WERI-Rb-1 (cell line): ENCODE data around the gene INPP1.
"Not testable (repeated sequence)": the region's sequence is repeated elsewhere in the genome, so short reads cannot be mapped to it uniquely, and the experiment has no call there.

Experiments
- DNase-seq: peaks from one replicate; pipeline ENCODE4 v3.0.0-alpha.2; 2020
- H3K27ac ChIP-seq: fragments of 250-450 bp; sonication (Bioruptor Pico); 2 replicates; pipeline ENCODE4 v1.5.1; 2020; ENCODE audit warnings: mild to moderate bottlenecking, moderate library complexity
- H3K27me3 ChIP-seq: fragments of 250-450 bp; sonication (Bioruptor Pico); 2 replicates; pipeline ENCODE4 v1.5.1; 2021; ENCODE audit warnings: mild to moderate bottlenecking, low read depth, moderate library complexity; ENCODE audit not compliant: insufficient read depth, severe bottlenecking
- H3K36me3 ChIP-seq: fragments of 250-450 bp; sonication (Bioruptor Pico); 2 replicates; pipeline ENCODE4 v1.5.1; 2020; ENCODE audit warnings: mild to moderate bottlenecking, moderate library complexity
- H3K4me3 ChIP-seq: 2 replicates; pipeline ENCODE4 v1.5.1; 2011; ENCODE audit warnings: low read depth, mild to moderate bottlenecking, control low read depth, low read length
- H3K9me3 ChIP-seq: fragments of 250-450 bp; sonication (Bioruptor Pico); 2 replicates; pipeline ENCODE4 v1.5.1; 2021; ENCODE audit warnings: mild to moderate bottlenecking, moderate library complexity; ENCODE audit not compliant: severe bottlenecking
- TF ChIP-seq, protein P1 (sequence below): IDR thresholded peaks from 2 replicates; pipeline ENCODE4 v1.5.1; 2011; ENCODE audit warnings: low read depth, mild to moderate bottlenecking, control low read depth, inconsistent platforms, low read length

The INPP1 gene, protein sequence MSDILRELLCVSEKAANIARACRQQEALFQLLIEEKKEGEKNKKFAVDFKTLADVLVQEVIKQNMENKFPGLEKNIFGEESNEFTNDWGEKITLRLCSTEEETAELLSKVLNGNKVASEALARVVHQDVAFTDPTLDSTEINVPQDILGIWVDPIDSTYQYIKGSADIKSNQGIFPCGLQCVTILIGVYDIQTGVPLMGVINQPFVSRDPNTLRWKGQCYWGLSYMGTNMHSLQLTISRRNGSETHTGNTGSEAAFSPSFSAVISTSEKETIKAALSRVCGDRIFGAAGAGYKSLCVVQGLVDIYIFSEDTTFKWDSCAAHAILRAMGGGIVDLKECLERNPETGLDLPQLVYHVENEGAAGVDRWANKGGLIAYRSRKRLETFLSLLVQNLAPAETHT

DNA sequence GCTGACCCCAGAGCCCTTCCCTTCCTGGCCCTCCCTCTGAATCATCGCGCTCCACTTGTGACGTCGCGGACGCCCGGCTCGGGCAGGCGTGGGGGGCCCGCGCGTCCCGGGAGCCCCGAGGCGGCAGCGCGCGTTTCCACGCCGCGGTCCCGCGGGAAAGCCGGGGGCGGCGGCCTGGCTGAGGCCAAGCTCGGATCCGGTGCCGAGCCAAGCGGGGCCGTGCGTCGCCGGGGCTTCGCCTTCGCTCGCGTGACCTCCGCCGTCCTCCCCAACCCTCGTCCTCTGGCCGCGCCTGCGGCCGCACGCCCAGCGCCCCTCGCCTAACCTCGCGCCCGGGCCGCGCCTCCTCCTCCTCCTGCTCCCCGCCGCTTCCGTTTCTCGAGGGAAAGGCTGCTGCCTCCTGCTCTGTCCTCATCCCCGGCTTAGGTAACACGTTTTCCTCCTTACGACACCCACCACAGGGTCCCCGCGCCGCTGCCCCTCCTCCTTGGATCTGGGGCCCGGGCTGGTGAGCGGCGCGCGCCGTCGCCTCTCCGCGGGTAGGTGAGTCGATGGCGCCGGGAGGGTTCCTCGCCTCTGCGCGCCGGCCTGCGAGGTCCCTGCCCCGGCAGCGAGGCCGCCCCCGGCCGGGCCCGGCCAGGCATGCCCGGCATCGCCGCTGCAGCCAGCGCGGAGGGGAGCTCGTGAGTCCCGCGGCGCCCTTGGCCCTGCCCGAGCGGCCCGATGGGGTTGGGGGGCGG, at the start of gene INPP1:
TSS of gene INPP1 (plus strand) at position 54 of the 740 bp plus-strand sequence. CDS start 16,514 bp downstream, outside the sequence.
- peak; percentile 31 for DNase-seq
- peak within 1 kb of the TSS; percentile 53 for H3K4me3 ChIP-seq
- TF ChIP-seq, protein P1, sequence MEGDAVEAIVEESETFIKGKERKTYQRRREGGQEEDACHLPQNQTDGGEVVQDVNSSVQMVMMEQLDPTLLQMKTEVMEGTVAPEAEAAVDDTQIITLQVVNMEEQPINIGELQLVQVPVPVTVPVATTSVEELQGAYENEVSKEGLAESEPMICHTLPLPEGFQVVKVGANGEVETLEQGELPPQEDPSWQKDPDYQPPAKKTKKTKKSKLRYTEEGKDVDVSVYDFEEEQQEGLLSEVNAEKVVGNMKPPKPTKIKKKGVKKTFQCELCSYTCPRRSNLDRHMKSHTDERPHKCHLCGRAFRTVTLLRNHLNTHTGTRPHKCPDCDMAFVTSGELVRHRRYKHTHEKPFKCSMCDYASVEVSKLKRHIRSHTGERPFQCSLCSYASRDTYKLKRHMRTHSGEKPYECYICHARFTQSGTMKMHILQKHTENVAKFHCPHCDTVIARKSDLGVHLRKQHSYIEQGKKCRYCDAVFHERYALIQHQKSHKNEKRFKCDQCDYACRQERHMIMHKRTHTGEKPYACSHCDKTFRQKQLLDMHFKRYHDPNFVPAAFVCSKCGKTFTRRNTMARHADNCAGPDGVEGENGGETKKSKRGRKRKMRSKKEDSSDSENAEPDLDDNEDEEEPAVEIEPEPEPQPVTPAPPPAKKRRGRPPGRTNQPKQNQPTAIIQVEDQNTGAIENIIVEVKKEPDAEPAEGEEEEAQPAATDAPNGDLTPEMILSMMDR: no peak

DNA sequence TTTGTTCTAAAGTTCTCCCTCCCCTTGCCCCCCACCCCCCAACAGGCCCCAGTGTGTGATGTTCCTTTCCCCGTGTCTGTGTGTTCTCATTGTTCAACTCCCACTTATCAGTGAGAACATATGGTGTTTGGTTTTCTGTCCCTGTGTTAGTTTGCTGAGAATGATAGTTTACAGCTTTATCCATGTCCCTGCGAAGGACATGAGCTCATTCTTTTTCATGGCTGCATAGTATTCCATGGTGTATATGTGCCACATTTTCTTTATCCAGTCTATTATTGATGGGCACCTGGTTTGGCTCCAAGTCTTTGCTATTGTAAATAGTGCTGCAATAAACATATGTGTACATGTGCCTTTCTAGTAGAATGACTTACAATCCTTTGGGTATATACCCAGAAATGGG, 45.5 kb upstream of the INPP1 start:
- DNase-seq, H3K4me3 ChIP-seq, H3K27me3 ChIP-seq, H3K9me3 ChIP-seq, H3K27ac ChIP-seq: not testable (repeated sequence)
- peaks cover 10% of the 10 kb centered on the region; the same call in 1 of the 2 replicates for H3K36me3 ChIP-seq

More for the DNA sequence above, at the start of gene INPP1:
- Histone ChIP-seq H3K27ac (no peak within 1 kb of the TSS), H3K36me3 (no peaks in the 10 kb centered on the region), H3K27me3 (no peaks in the 10 kb centered on the region), H3K9me3 (no peaks in the 10 kb centered on the region)

DNA sequence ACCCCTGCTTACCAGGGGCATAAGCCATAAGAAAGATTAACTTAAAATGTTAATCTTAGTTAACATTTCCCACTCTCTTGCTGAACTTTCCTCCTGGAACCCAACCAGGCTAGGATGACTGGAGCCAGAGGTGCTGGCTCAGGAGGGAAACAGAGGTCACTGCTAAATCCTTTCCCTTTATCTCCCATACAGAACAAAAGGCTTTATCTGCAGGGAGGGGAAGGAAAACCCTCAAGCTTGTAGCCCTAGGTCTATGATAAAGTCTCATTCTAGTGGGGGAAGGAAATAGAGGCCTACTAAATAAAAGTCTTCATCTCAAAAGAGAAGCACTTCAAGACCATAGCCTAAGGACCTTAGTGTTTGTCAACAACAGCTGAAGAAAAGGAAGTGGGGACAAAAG, 42.4 kb upstream of the INPP1 start:
- TF ChIP-seq, protein P1: no peak
- DNase-seq: peak; percentile 22
- no peaks in the 10 kb centered on the region for H3K9me3 ChIP-seq
- no peak overlapping the region for H3K4me3 ChIP-seq
- H3K27me3 ChIP-seq: no peaks in the 10 kb centered on the region
- H3K27ac ChIP-seq: peak overlapping the region; percentile 29; the same call in 1 of the 2 replicates
- H3K36me3 ChIP-seq: peaks cover 6% of the 10 kb centered on the region; the same call in 1 of the 2 replicates

DNA sequence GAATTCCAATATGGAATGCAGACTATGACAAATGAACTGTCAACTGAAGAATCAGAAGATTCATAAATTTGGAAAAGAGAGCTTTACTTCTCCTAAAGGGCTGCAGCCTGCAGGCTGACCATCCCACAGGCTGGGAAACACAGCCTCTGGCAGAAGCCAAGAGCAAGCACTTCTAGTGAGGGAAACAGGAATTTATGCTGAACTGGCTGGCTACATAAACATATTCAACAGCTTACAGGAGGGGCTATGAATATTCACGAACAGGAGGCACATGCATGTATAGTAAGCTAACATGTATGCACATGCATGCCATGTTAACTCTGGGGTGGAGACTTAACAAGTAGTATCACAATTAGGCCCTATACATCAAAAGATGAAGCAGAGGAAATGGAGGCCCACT, 41.3 kb upstream of the INPP1 start:
- TF ChIP-seq, protein P1: no peak
- H3K4me3 ChIP-seq: no peak overlapping the region
- DNase-seq: no peak
- no peak overlapping the region for H3K27ac ChIP-seq
- peaks cover 3% of the 10 kb centered on the region; the same call in 1 of the 2 replicates for H3K36me3 ChIP-seq
- no peaks in the 10 kb centered on the region for H3K9me3 ChIP-seq
- H3K27me3 ChIP-seq: no peaks in the 10 kb centered on the region

DNA sequence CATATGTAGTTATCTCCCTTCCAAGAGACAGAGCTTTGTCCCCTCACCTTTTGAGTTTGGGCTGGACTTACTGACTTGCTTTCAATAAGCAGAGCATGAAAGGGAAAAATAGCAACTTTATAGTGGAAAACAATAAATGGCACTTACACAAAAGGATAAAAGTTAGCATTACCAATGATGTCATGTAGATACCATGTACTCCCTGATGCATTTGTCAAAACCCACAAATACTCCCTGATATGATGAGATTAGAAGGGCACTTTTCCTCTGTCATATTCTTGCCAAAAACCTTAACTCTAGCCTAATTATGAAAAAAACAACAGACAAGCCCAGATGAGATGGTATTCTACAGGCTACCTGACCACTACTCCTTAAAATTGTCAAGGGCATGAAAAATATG, 39.7 kb upstream of the INPP1 start:
- Histone ChIP-seq H3K27ac (no peak overlapping the region), H3K9me3 (no peaks in the 10 kb centered on the region), H3K4me3 (no peak overlapping the region), H3K27me3 (no peaks in the 10 kb centered on the region), H3K36me3 (peaks cover 5% of the 10 kb centered on the region; the same call in 1 of the 2 replicates)
- TF ChIP-seq, protein P1: no peak
- DNase-seq: no peak

DNA sequence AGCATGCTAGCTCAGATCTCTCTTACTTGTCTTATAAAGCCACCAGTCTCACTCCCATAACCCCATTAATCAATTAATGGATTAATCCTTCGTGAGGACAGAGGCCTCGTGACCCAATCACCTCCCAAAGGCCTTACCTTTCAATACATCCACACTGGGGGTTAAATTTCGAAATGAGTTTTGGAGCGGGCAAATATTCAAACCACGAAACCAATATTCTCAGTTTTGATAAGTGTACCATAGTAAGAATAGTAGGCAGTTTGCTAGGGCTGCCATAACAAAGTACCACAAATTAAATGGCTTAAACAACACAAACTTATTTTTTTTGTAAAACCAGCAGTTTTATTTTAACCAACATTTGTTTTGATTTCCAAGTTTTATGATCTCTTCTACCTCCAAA, 39.0 kb upstream of the INPP1 start:
- no peak for DNase-seq
- Histone ChIP-seq H3K27me3 (no peaks in the 10 kb centered on the region), H3K9me3 (no peaks in the 10 kb centered on the region), H3K36me3 (peaks cover 6% of the 10 kb centered on the region; the same call in 1 of the 2 replicates), H3K27ac (no peak overlapping the region), H3K4me3 (no peak overlapping the region)
- TF ChIP-seq, protein P1: no peak
